ENCODE results near the gene FGD6.
"Not testable (repeated sequence)": the region's sequence is repeated elsewhere in the genome, so short reads cannot be mapped to it uniquely, and the experiment has no call there.

Gene FGD6

GRCh38 chr12:95118138-95118787 is 99.0 kb downstream of the FGD6 start:
- no peak for DNase-seq

GRCh38 chr12:95117178-95117599 is 100.1 kb downstream of the FGD6 start:
- DNase-seq: peak; percentile 43

GRCh38 chr12:95116773-95117172 is 100.5 kb downstream of the FGD6 start:
- DNase-seq: no peak

- no peak for DNase-seq
Measured at GRCh38 chr12:95116341-95116740, 100.9 kb downstream of the FGD6 start.

- no peak for DNase-seq
Measured at GRCh38 chr12:95115641-95116040, 101.6 kb downstream of the FGD6 start.

- no peak for DNase-seq
Measured at GRCh38 chr12:95114766-95115405, 102.4 kb downstream of the FGD6 start.

GRCh38 chr12:95107362-95107761 is 109.9 kb downstream of the FGD6 start:
- DNase-seq: no peak

GRCh38 chr12:95105540-95105939 is 111.7 kb downstream of the FGD6 start:
- DNase-seq: no peak

- no peak for DNase-seq
Measured at GRCh38 chr12:95104919-95105452, 112.3 kb downstream of the FGD6 start.

- no peak for DNase-seq
Measured at GRCh38 chr12:95102916-95103671, 114.2 kb downstream of the FGD6 start.

GRCh38 chr12:95101957-95102356 is 115.3 kb downstream of the FGD6 start:
- DNase-seq: not testable (repeated sequence)

GRCh38 chr12:95100264-95101190 is 116.7 kb downstream of the FGD6 start:
- DNase-seq: no peak

- no peak for DNase-seq
Measured at GRCh38 chr12:95099270-95099790, 117.9 kb downstream of the FGD6 start.

GRCh38 chr12:95096852-95097251 is 120.4 kb downstream of the FGD6 start:
- peak; percentile 32 for DNase-seq

GRCh38 chr12:95096378-95096777 is 120.9 kb downstream of the FGD6 start:
- no peak for DNase-seq

GRCh38 chr12:95095866-95096265 is 121.4 kb downstream of the FGD6 start:
- not testable (repeated sequence) for DNase-seq

GRCh38 chr12:95089462-95089861 is 127.8 kb downstream of the FGD6 start:
- no peak for DNase-seq

- no peak for DNase-seq
Measured at GRCh38 chr12:95088379-95088778, 128.9 kb downstream of the FGD6 start.

- no peak for DNase-seq
Measured at GRCh38 chr12:95085612-95086011, 131.7 kb downstream of the FGD6 start.

GRCh38 chr12:95083938-95084337 is 133.3 kb downstream of the FGD6 start:
- DNase-seq: no peak

GRCh38 chr12:95083471-95083870 is 133.8 kb downstream of the FGD6 start:
- no peak for DNase-seq

GRCh38 chr12:95077341-95077740 is 139.9 kb downstream of the FGD6 start:
- no peak for DNase-seq
